K562 (cell line): ENCODE measurements around the gene AIFM1. TPM values are rescaled to one million over a fixed set of nuclear protein-coding genes. Genes with fewer than 3 reads are reported as not detected.

Source experiments
- EZH2 ChIP-seq: IDR thresholded peaks from 2 replicates; pipeline ENCODE4 v1.6.1; 2012; ENCODE audit warnings: low read depth, mild to moderate bottlenecking, inconsistent platforms, low read length, borderline replicate concordance
- HDAC1 ChIP-seq, 2 experiments: fragments of 450-650 bp; IDR thresholded peaks; 2 replicates each; pipeline ENCODE4 v1.6.1; 2016 to 2017; ENCODE audit warnings: inconsistent platforms in 1 of 2, mild to moderate bottlenecking in 1 of 2, moderate library complexity in 1 of 2
- HEY1 ChIP-seq: fragments of 250-450 bp; sonication (Bioruptor Pico); IDR thresholded peaks from 2 replicates; pipeline ENCODE4 v1.5.0; 2020; ENCODE audit warnings: mild to moderate bottlenecking, moderate library complexity, borderline replicate concordance
- IRF2 ChIP-seq: sonication (generic); formaldehyde crosslinking; IDR thresholded peaks from 2 replicates; pipeline ENCODE4 v1.8.1; 2022; ENCODE audit warnings: mild to moderate bottlenecking, missing genetic modification reagents
- XRCC5 ChIP-seq: fragments of 200-400 bp; formaldehyde crosslinking; IDR thresholded peaks from 2 replicates; pipeline ENCODE4 v1.6.1; 2017; ENCODE audit warnings: low read depth, mild to moderate bottlenecking, low read length
- ZNF551 ChIP-seq: fragments of 250-450 bp; sonication (Bioruptor Pico); IDR thresholded peaks from 2 replicates; pipeline ENCODE4 v1.5.0; 2021; ENCODE audit warnings: mild to moderate bottlenecking, moderate library complexity
- polyA plus RNA-seq, 8 experiments: library from polyadenylated mRNA; depleted of rRNA in 4 of 8; stranded (reverse) in 5 of 8; unstranded in 3 of 8; fragments of >200 nt; fragmentation: Nextera tagmentation in 2 of 8; fragmentation: Illumina TruSeq in 1 of 8; extraction: Ambion mirVana in 2 of 8; extraction: Trizol in 1 of 8; gene quantifications; 2 replicates each; pipeline versions ENCODE4 v1.2.1 to v1.2.3, GENCODE V29; 2011 to 2014; ENCODE audit warnings: inconsistent platforms in 1 of 8, missing spikeins in 1 of 8
- total RNA-seq, 7 experiments: library from RNA; depleted of rRNA in 6 of 7; stranded (reverse); fragments of >200 nt in 6 of 7; fragmentation: Illumina TruSeq in 2 of 7; extraction: Trizol in 2 of 7; gene quantifications; 2 replicates each; pipeline versions ENCODE4 v1.2.1 to v1.2.3, GENCODE V29; 2011 to 2021; ENCODE audit warnings: low replicate concordance in 1 of 7
- TF ChIP-seq, protein P1 (sequence below), 2 experiments: fragments of 450-650 bp; formaldehyde crosslinking in 1 of 2; IDR thresholded peaks; 2 replicates each; pipeline versions ENCODE4 v1.4.0 to v1.6.1; 2014 to 2020; ENCODE audit warnings: mild to moderate bottlenecking in 2 of 2, borderline replicate concordance in 1 of 2, low read depth in 1 of 2
- TF ChIP-seq, protein P2 (sequence below): fragments of 250-450 bp; sonication (Bioruptor Pico); IDR thresholded peaks from 2 replicates; pipeline ENCODE4 v1.4.0; 2020; ENCODE audit warnings: mild to moderate bottlenecking
- TF ChIP-seq, protein P3 (sequence below): fragments of 250-450 bp; sonication (Bioruptor Pico); IDR thresholded peaks from 2 replicates; pipeline ENCODE4 v1.5.0; 2021
- TF ChIP-seq, protein P4 (sequence below): sonication (generic); IDR thresholded peaks from 2 replicates; pipeline ENCODE4 v1.6.1; 2016
- TF ChIP-seq, protein P5 (sequence below): fragments of 150-350 bp; IDR thresholded peaks from 2 replicates; pipeline ENCODE4 v1.6.1; 2014; ENCODE audit warnings: low read depth, mild to moderate bottlenecking, low read length, borderline replicate concordance

The AIFM1 gene
- total and polyA plus RNA-seq, 9 of the 15 experiments (the other 6 are each of a cell fraction or from before 2014, with no cell fraction given), result 51.0 to 117 (median 91.2) TPM

DNA sequence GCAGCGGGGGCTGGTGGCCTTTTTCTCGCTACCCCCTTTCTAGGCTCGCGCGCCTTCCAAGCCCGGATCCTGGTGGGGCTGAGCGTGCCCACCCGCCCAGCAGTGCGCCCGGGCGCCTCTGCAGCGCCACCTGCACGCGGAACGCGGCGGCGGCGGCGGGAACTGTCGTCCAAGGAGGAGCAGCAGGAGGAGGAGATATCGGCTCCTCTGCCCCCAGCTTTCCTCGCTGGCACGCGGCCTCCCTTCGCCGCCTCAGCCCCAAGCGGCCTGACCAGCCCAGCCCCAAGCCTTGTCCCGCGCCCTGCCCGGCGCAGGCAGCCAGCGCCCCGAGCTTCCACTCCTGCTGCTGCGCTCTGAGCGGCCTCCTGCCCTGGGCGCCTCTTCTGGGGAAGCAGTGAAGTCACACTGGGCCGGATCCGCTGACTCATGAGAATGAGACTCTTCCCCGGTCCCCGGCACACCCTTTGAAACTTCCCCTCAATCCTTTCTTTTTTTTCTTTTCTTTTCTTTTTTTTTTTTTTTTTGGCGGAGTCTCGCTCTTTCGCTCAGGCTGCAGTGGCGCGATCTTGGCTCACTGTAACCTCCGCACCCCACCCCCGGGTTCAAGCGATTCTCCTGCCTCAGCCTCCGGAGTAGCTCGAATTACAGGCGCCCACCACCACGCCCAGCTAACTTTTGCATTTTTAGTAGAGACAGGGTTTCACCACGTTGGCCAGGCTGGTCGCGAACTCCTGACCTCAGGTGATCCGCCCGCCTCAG lies 44.7 kb downstream of the AIFM1 start (continued):
- TF ChIP-seq, protein P1, sequence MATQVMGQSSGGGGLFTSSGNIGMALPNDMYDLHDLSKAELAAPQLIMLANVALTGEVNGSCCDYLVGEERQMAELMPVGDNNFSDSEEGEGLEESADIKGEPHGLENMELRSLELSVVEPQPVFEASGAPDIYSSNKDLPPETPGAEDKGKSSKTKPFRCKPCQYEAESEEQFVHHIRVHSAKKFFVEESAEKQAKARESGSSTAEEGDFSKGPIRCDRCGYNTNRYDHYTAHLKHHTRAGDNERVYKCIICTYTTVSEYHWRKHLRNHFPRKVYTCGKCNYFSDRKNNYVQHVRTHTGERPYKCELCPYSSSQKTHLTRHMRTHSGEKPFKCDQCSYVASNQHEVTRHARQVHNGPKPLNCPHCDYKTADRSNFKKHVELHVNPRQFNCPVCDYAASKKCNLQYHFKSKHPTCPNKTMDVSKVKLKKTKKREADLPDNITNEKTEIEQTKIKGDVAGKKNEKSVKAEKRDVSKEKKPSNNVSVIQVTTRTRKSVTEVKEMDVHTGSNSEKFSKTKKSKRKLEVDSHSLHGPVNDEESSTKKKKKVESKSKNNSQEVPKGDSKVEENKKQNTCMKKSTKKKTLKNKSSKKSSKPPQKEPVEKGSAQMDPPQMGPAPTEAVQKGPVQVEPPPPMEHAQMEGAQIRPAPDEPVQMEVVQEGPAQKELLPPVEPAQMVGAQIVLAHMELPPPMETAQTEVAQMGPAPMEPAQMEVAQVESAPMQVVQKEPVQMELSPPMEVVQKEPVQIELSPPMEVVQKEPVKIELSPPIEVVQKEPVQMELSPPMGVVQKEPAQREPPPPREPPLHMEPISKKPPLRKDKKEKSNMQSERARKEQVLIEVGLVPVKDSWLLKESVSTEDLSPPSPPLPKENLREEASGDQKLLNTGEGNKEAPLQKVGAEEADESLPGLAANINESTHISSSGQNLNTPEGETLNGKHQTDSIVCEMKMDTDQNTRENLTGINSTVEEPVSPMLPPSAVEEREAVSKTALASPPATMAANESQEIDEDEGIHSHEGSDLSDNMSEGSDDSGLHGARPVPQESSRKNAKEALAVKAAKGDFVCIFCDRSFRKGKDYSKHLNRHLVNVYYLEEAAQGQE (IDR thresholded peaks at IDR 0.05; ENCODE audit: borderline replicate concordance), result peak; percentile 36; the same call in 1 of the 2 replicates
- TF ChIP-seq, protein P1 (CRISPR knock-in tag; IDR thresholded peaks at IDR 0.05; ENCODE audit: low read depth), result peak; percentile 59; the same call in 1 of the 2 replicates
- TF ChIP-seq, protein P2, sequence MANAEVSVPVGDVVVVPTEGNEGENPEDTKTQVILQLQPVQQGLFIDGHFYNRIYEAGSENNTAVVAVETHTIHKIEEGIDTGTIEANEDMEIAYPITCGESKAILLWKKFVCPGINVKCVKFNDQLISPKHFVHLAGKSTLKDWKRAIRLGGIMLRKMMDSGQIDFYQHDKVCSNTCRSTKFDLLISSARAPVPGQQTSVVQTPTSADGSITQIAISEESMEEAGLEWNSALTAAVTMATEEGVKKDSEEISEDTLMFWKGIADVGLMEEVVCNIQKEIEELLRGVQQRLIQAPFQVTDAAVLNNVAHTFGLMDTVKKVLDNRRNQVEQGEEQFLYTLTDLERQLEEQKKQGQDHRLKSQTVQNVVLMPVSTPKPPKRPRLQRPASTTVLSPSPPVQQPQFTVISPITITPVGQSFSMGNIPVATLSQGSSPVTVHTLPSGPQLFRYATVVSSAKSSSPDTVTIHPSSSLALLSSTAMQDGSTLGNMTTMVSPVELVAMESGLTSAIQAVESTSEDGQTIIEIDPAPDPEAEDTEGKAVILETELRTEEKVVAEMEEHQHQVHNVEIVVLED (CRISPR knock-in tag), result no peak
- no peak for TF ChIP-seq HEY1 (CRISPR knock-in tag)
- no peak for TF ChIP-seq ZNF551 (CRISPR knock-in tag)
- no peak for TF ChIP-seq HDAC1 (IDR thresholded peaks at IDR 0.05)
- no peak for TF ChIP-seq EZH2
- no peak for TF ChIP-seq XRCC5
- TF ChIP-seq, protein P3, sequence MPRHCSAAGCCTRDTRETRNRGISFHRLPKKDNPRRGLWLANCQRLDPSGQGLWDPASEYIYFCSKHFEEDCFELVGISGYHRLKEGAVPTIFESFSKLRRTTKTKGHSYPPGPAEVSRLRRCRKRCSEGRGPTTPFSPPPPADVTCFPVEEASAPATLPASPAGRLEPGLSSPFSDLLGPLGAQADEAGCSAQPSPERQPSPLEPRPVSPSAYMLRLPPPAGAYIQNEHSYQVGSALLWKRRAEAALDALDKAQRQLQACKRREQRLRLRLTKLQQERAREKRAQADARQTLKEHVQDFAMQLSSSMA (CRISPR knock-in tag), result no peak
- TF ChIP-seq, protein P4, sequence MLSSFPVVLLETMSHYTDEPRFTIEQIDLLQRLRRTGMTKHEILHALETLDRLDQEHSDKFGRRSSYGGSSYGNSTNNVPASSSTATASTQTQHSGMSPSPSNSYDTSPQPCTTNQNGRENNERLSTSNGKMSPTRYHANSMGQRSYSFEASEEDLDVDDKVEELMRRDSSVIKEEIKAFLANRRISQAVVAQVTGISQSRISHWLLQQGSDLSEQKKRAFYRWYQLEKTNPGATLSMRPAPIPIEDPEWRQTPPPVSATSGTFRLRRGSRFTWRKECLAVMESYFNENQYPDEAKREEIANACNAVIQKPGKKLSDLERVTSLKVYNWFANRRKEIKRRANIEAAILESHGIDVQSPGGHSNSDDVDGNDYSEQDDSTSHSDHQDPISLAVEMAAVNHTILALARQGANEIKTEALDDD, result no peak
- no peak for TF ChIP-seq IRF2 (CRISPR knock-in tag)
- TF ChIP-seq, protein P5, sequence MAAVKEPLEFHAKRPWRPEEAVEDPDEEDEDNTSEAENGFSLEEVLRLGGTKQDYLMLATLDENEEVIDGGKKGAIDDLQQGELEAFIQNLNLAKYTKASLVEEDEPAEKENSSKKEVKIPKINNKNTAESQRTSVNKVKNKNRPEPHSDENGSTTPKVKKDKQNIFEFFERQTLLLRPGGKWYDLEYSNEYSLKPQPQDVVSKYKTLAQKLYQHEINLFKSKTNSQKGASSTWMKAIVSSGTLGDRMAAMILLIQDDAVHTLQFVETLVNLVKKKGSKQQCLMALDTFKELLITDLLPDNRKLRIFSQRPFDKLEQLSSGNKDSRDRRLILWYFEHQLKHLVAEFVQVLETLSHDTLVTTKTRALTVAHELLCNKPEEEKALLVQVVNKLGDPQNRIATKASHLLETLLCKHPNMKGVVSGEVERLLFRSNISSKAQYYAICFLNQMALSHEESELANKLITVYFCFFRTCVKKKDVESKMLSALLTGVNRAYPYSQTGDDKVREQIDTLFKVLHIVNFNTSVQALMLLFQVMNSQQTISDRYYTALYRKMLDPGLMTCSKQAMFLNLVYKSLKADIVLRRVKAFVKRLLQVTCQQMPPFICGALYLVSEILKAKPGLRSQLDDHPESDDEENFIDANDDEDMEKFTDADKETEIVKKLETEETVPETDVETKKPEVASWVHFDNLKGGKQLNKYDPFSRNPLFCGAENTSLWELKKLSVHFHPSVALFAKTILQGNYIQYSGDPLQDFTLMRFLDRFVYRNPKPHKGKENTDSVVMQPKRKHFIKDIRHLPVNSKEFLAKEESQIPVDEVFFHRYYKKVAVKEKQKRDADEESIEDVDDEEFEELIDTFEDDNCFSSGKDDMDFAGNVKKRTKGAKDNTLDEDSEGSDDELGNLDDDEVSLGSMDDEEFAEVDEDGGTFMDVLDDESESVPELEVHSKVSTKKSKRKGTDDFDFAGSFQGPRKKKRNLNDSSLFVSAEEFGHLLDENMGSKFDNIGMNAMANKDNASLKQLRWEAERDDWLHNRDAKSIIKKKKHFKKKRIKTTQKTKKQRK, result no peak
